CD4-positive, alpha-beta T cell treated with Interleukin-17A for 4 hours (primary cell): Measurements from ENCODE around the gene CALR3.
"Not testable (repeated sequence)": the region's sequence is repeated elsewhere in the genome, so short reads cannot be mapped to it uniquely, and the experiment has no call there.

Experiments
- DNase-seq: peaks from one replicate; pipeline ENCODE4 v3.0.0-alpha.2; 2020; ENCODE audit warnings: mixed read lengths

CALR3 gene

GRCh38 chr19:16495982-16496612 is at the start of gene CALR3, which contains the start of gene C19orf44:
Gene CALR3 (minus strand): TSS chr19:16496167. CDS start chr19:16496129, 38 bp downstream.
Gene C19orf44 (plus strand): TSS chr19:16496394. CDS start chr19:16500793, 4,399 bp downstream.
- DNase-seq, result peak; percentile 97

GRCh38 chr19:16544473-16545231 is 48.7 kb upstream of the CALR3 start:
- DNase-seq, result no peak

- DNase-seq, result not testable (repeated sequence)
Observed at GRCh38 chr19:16543734-16544133, 47.8 kb upstream of the CALR3 start.

GRCh38 chr19:16542910-16543472 is 47.0 kb upstream of the CALR3 start:
- DNase-seq, result no peak

GRCh38 chr19:16542045-16542909 is 46.3 kb upstream of the CALR3 start, which contains the start of gene CHERP:
Gene CHERP (minus strand): TSS chr19:16542437. CDS start chr19:16542378, 59 bp downstream.
- peak; percentile 97 for DNase-seq

GRCh38 chr19:16541526-16542044 is 45.6 kb upstream of the CALR3 start:
- DNase-seq, result no peak

GRCh38 chr19:16540948-16541347 is 45.0 kb upstream of the CALR3 start:
- DNase-seq, result no peak

- no peak for DNase-seq
Observed at GRCh38 chr19:16537111-16537510, 41.1 kb upstream of the CALR3 start.

- DNase-seq, result no peak
Observed at GRCh38 chr19:16536130-16536529, 40.2 kb upstream of the CALR3 start.

GRCh38 chr19:16535381-16535780 is 39.4 kb upstream of the CALR3 start:
- no peak for DNase-seq

GRCh38 chr19:16532440-16533234 is 36.7 kb upstream of the CALR3 start:
- DNase-seq, result no peak

- no peak for DNase-seq
Observed at GRCh38 chr19:16531380-16531669, 35.4 kb upstream of the CALR3 start.

GRCh38 chr19:16530540-16531379 is 34.8 kb upstream of the CALR3 start:
- no peak for DNase-seq

GRCh38 chr19:16529466-16530144 is 33.6 kb upstream of the CALR3 start:
- no peak for DNase-seq

- peak; percentile 61 for DNase-seq
Observed at GRCh38 chr19:16527971-16528521, 32.1 kb upstream of the CALR3 start.

- DNase-seq, result no peak
Observed at GRCh38 chr19:16527334-16527935, 31.5 kb upstream of the CALR3 start.

- DNase-seq, result no peak
Observed at GRCh38 chr19:16525751-16526481, 29.9 kb upstream of the CALR3 start.

GRCh38 chr19:16524991-16525734 is 29.2 kb upstream of the CALR3 start:
- no peak for DNase-seq
